Coronary artery (tissue), 2 donors: ENCODE data around the gene DTWD2.

Source experiments
- DNase-seq: peaks from one replicate; pipeline ENCODE4 v3.0.0-alpha.2; 2017; ENCODE audit warnings: low spot score
- H3K27ac ChIP-seq, 2 donors: fragments of 200-600 bp; sonication (generic); one replicate each; pipeline ENCODE4 v1.5.1; 2016 to 2019
- H3K4me3 ChIP-seq: fragments of 200-600 bp; sonication (generic); 2 replicates; pipeline ENCODE4 v1.5.1; 2016; ENCODE audit warnings: mild to moderate bottlenecking, moderate library complexity
- CTCF ChIP-seq: fragments of 200-600 bp; sonication (generic); IDR thresholded peaks from one replicate; pipeline ENCODE4 v1.5.1; 2019; ENCODE audit warnings: antibody characterized with exemption

DTWD2 gene

GRCh38 chr5:118987988-118988865, at the start of gene DTWD2:
Gene DTWD2 (minus strand): TSS chr5:118988547. CDS start chr5:118988511, 36 bp downstream.
- TF ChIP-seq CTCF, result peak; percentile 85
- peak; percentile 93 for DNase-seq
- peak within 1 kb of the TSS; percentile 86 to 98 for H3K27ac ChIP-seq
- peak within 1 kb of the TSS; percentile 96 for H3K4me3 ChIP-seq

DNA sequence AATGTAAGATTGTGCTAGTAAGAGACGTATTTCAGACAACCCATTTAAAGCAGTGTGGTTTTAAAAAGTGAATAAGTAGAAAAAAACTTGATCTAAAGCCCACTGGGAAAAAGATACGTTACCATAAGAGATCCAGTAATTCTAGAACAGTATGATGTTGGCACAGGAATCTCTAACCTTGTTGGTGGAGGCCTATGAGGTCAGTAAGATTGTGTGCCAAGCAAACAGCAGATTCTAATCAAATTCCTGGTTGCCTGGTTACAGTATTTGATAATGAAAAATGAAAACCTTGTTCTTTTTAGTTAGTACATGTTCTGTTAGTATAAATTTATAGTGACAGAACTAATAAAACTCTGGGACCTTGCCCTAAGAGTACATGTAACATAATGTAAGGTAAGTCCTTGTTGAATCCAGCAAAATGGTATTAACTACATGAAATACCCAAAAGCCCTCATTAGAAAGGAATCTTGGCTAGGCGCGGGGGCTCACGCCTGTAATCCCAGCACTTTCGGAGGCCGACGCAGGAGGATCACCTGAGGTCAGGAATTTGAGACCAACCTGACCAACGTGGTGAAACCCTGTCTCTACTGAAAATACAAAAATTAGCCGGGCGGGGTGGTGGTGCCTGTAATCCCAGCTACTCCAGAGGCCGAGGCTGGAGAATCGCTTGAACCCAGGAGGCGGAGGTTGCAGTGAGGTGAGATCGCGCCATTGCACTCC, 49.3 kb upstream of the DTWD2 start:
- TF ChIP-seq CTCF, result no peak

GRCh38 chr5:119036101-119036762, 47.9 kb upstream of the DTWD2 start:
- Histone ChIP-seq H3K27ac (no peak overlapping the region), H3K4me3 (no peak overlapping the region)
- DNase-seq, result no peak
- TF ChIP-seq CTCF, result no peak

More for the DNA sequence above, 49.3 kb upstream of the DTWD2 start:
- Histone ChIP-seq H3K27ac (no peak overlapping the region), H3K4me3 (no peak overlapping the region)
- DNase-seq, result no peak

DNA sequence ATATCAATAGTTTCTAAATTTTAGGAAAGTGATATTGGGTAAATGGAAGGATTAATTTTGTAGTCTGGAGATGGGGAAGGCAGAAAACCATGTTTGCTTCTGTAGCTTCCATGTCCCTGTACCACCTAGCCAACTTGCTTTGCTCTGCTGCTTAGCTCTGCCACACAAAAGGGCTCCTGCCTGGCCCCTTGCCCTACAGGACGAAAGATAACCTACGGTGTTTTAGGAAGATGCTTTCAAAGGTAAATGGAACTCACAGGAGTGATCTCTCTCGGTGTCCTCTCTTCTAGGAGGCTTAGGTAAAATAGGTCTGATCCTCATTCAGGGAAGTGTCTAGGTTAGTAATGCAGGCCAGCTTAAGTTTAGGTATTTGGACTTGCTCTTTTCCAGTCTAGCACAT, 44.8 kb upstream of the DTWD2 start:
- H3K27ac ChIP-seq, result no peak overlapping the region
- TF ChIP-seq CTCF, result no peak
- H3K4me3 ChIP-seq, result no peak overlapping the region
- DNase-seq, result no peak

- Histone ChIP-seq H3K4me3 (no peak overlapping the region), H3K27ac (no peak overlapping the region)
- DNase-seq, result no peak
- TF ChIP-seq CTCF, result no peak
These were observed 44.3 kb upstream of the DTWD2 start for GRCh38 chr5:119032656-119033055.

DNA sequence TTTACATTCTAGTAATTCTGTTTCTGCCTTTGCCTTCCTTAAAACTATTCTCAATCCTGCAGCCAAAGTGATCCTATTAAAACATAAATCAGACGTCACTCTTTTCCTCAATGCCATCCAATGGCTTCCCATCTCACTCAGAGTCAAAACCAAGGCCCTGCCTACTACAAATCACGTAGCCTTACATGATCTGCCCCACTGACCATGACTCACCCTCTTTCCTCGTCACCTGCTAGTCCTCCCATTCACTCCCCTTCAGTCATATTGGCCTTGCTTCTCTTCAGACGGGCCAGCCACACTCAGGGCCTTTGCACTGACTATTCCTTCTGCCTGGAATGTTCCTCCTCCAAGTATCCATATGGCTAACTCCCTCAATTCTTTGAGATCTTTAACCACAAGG, 43.6 kb upstream of the DTWD2 start:
- no peak for TF ChIP-seq CTCF
- Histone ChIP-seq H3K27ac (no peak overlapping the region), H3K4me3 (no peak overlapping the region)
- no peak for DNase-seq
